ENCODE measurements around the gene VPS39. TPM values are rescaled to one million over a fixed set of nuclear protein-coding genes. Genes with fewer than 3 reads are reported as not detected.

The VPS39 gene
- total RNA-seq, 4 donors from 2014 or later, result 133 to 264 (median 205) TPM

GRCh38 chr15:42220216-42220615 lies 12.1 kb upstream of the VPS39 start:
- Histone ChIP-seq H3K4me3 (no peak overlapping the region), H3K36me3 (peaks cover 0 to 97% (median 5%) of the 10 kb centered on the region in 3 donors), H3K27ac (no peak overlapping the region), H3K9me3 (no peaks in the 10 kb centered on the region), H3K27me3 (no peaks in the 10 kb centered on the region), H3K4me1 (no peaks in the 10 kb centered on the region)
- no peak for DNase-seq (ENCODE audit: low spot score in 2 of 2)
- WGBS, 2 donors, result 48% methylated on average over 2 of the region's 2 CpGs
- TF ChIP-seq POLR2A (IDR thresholded peaks at IDR 0.05) (no peak), CTCF (IDR thresholded peaks at IDR 0.05) (no peak), EP300 (IDR thresholded peaks at IDR 0.05) (no peak)

GRCh38 chr15:42218953-42219592 lies 11.0 kb upstream of the VPS39 start:
- H3K27ac ChIP-seq, result no peak overlapping the region
- no peak overlapping the region for H3K4me3 ChIP-seq
- peaks cover 0 to 90% (median 0%) of the 10 kb centered on the region in 3 donors for H3K36me3 ChIP-seq
- no peaks in the 10 kb centered on the region for H3K9me3 ChIP-seq
- WGBS, 2 donors, result 19 to 22% methylated on average over 2 of the region's 2 CpGs
- no peak for TF ChIP-seq CTCF (IDR thresholded peaks at IDR 0.05)
- TF ChIP-seq POLR2A (IDR thresholded peaks at IDR 0.05), result no peak
- no peak for TF ChIP-seq EP300 (IDR thresholded peaks at IDR 0.05)
- H3K27me3 ChIP-seq, result no peaks in the 10 kb centered on the region
- no peaks in the 10 kb centered on the region for H3K4me1 ChIP-seq
- no peak for DNase-seq (ENCODE audit: low spot score in 2 of 2)

GRCh38 chr15:42217568-42217967 lies 9.5 kb upstream of the VPS39 start:
- 81 to 91% methylated on average over 2 of the region's 2 CpGs for WGBS, 2 donors
- no peak overlapping the region for H3K4me3 ChIP-seq
- no peak overlapping the region for H3K27ac ChIP-seq
- peaks cover 0 to 84% (median 0%) of the 10 kb centered on the region in 3 donors for H3K36me3 ChIP-seq
- no peak for DNase-seq (ENCODE audit: low spot score in 2 of 2)
- TF ChIP-seq EP300 (IDR thresholded peaks at IDR 0.05), result no peak
- no peak for TF ChIP-seq CTCF (IDR thresholded peaks at IDR 0.05)
- no peak for TF ChIP-seq POLR2A (IDR thresholded peaks at IDR 0.05)
- H3K4me1 ChIP-seq, result no peaks in the 10 kb centered on the region
- H3K9me3 ChIP-seq, result no peaks in the 10 kb centered on the region
- no peaks in the 10 kb centered on the region for H3K27me3 ChIP-seq

- no peak for DNase-seq (ENCODE audit: low spot score in 2 of 2)
- TF ChIP-seq POLR2A (IDR thresholded peaks at IDR 0.05) (no peak), CTCF (IDR thresholded peaks at IDR 0.05) (no peak), EP300 (IDR thresholded peaks at IDR 0.05) (no peak)
- no peak overlapping the region for H3K4me3 ChIP-seq
- H3K9me3 ChIP-seq, result no peaks in the 10 kb centered on the region
- H3K27me3 ChIP-seq, result no peaks in the 10 kb centered on the region
- no peaks in the 10 kb centered on the region for H3K4me1 ChIP-seq
- peaks cover 0 to 85% (median 0%) of the 10 kb centered on the region in 3 donors for H3K36me3 ChIP-seq
- no peak overlapping the region for H3K27ac ChIP-seq
- 87 to 91% methylated on average over 4 of the region's 4 CpGs for WGBS, 2 donors
These were observed 8.1 kb upstream of the VPS39 start for GRCh38 chr15:42215913-42216829.

GRCh38 chr15:42214600-42214999 lies 6.5 kb upstream of the VPS39 start:
- DNase-seq (ENCODE audit: low spot score in 2 of 2), result no peak
- H3K9me3 ChIP-seq, result no peaks in the 10 kb centered on the region
- no peak for TF ChIP-seq POLR2A (IDR thresholded peaks at IDR 0.05)
- H3K4me1 ChIP-seq, result no peaks in the 10 kb centered on the region
- WGBS, 2 donors, result 90 to 94% methylated on average over 1 of the region's 1 CpG
- H3K36me3 ChIP-seq, result peaks cover 0 to 85% (median 0%) of the 10 kb centered on the region in 3 donors
- H3K4me3 ChIP-seq, result no peak overlapping the region
- H3K27ac ChIP-seq, result no peak overlapping the region
- no peaks in the 10 kb centered on the region for H3K27me3 ChIP-seq
